Lung (tissue), 12 donors: ENCODE measurements around the gene AIMP2. TPM values are rescaled to one million over a fixed set of nuclear protein-coding genes. Genes with fewer than 3 reads are reported as not detected.

Experiments
- ATAC-seq: fragments of 200-7000 bp; cut with Tn5 transposase; one replicate; pipeline ENCODE4 v1.9.1; 2020; ENCODE audit warnings: moderate number of reproducible peaks; ENCODE audit not compliant: insufficient read depth, low FRiP score
- DNase-seq, 3 donors: peaks; one replicate each; pipeline ENCODE4 v3.0.0-alpha.2; 2013 to 2017
- H3K27ac ChIP-seq, 2 donors: one replicate each; pipeline ENCODE4 v1.5.1; 2013; ENCODE audit warnings: mild to moderate bottlenecking in 2 of 2, moderate library complexity in 2 of 2, control low read depth in 1 of 2, inconsistent platforms in 1 of 2, low read depth in 1 of 2, low read length in 1 of 2
- H3K27me3 ChIP-seq, 3 donors: one replicate each; pipeline ENCODE4 v1.5.1; 2013; ENCODE audit warnings: low read length in 2 of 3; ENCODE audit not compliant: control insufficient read depth in 3 of 3, insufficient read depth in 3 of 3
- H3K36me3 ChIP-seq, 4 donors: one replicate each; pipeline ENCODE4 v1.5.1; 2013; ENCODE audit warnings: low read length in 4 of 4, mild to moderate bottlenecking in 1 of 4, moderate library complexity in 1 of 4; ENCODE audit not compliant: control insufficient read depth in 4 of 4, insufficient read depth in 4 of 4
- H3K4me1 ChIP-seq, 5 donors: one replicate each; pipeline ENCODE4 v1.5.1; 2013; ENCODE audit warnings: low read length in 5 of 5, mild to moderate bottlenecking in 2 of 5, moderate library complexity in 1 of 5; ENCODE audit not compliant: control insufficient read depth in 5 of 5, insufficient read depth in 5 of 5
- H3K4me3 ChIP-seq: one replicate; pipeline ENCODE4 v1.5.1; 2013; ENCODE audit warnings: mild to moderate bottlenecking, control low read depth, moderate library complexity
- H3K9ac ChIP-seq, 2 donors: one replicate each; pipeline ENCODE4 v1.5.1; 2013; ENCODE audit warnings: low read length in 2 of 2, control low read depth in 1 of 2; ENCODE audit not compliant: insufficient read depth in 1 of 2
- H3K9me3 ChIP-seq, 4 donors: one replicate each; pipeline ENCODE4 v1.5.1; 2013; ENCODE audit warnings: low read length in 3 of 4, mild to moderate bottlenecking in 1 of 4, moderate library complexity in 1 of 4; ENCODE audit not compliant: control insufficient read depth in 4 of 4, insufficient read depth in 3 of 4
- CTCF ChIP-seq: IDR thresholded peaks from 2 replicates; pipeline ENCODE4 v1.5.1; 2012; ENCODE audit warnings: mild to moderate bottlenecking; ENCODE audit errors: control extremely low read depth, extremely low read depth
- WGBS, 2 donors: extraction: QIAGEN DNeasy Blood & Tissue Kit; methylation state at CpG; one replicate each; pipeline ENCODE4 v1.1.7; 2013; 5-methylcytosine and 5-hydroxymethylcytosine counted together
- polyA plus RNA-seq, 2 donors: library from polyadenylated mRNA; stranded (reverse); fragments of 200-250 nt; gene quantifications; one replicate each; pipeline ENCODE4 v1.2.1, GENCODE V29; 2013
- total RNA-seq, 2 donors: library from RNA; depleted of rRNA in 1 of 2; stranded (reverse); fragments of >200 nt in 1 of 2; gene quantifications; one replicate each; pipeline ENCODE4 v1.2.1, GENCODE V29; 2014 to 2021
- donor health status: control.
- donor health status: control.
- donor health status: Bipolar disorder and iron deficiency.
- donor health status: healthy.
- donor health status: DM: yes; HTN: yes; CAD: no.

AIMP2 gene
- total and polyA plus RNA-seq, 4 donors = 18.0 to 44.2 (median 29.8) TPM

- Histone ChIP-seq H3K36me3 (peaks cover 26 to 46% (median 44%) of the 10 kb centered on the region in 4 donors), H3K4me1 (peaks cover 0 to 3% (median 0%) of the 10 kb centered on the region in 5 donors), H3K9ac (no peak overlapping the region), H3K9me3 (no peaks in the 10 kb centered on the region), H3K27me3 (no peaks in the 10 kb centered on the region), H3K27ac (no peak overlapping the region), H3K4me3 (no peak overlapping the region)
- DNase-seq (no peak), ATAC-seq (no peak)
- 83 to 95% methylated on average over 1 of the region's 1 CpG for WGBS, 2 donors
- TF ChIP-seq CTCF = no peak
Observed at GRCh38 chr7:6027806-6028365, 18.8 kb downstream of the AIMP2 start.

GRCh38 chr7:6028563-6028962, 19.5 kb downstream of the AIMP2 start:
- H3K27me3 ChIP-seq = no peaks in the 10 kb centered on the region
- 91 to 92% methylated on average over 5 of the region's 5 CpGs for WGBS, 2 donors
- no peak for TF ChIP-seq CTCF
- H3K27ac ChIP-seq = no peak overlapping the region
- H3K36me3 ChIP-seq = peaks cover 21 to 43% (median 38%) of the 10 kb centered on the region in 4 donors
- H3K4me1 ChIP-seq = peaks cover 0 to 3% (median 0%) of the 10 kb centered on the region in 5 donors
- no peak overlapping the region for H3K9ac ChIP-seq
- no peaks in the 10 kb centered on the region for H3K9me3 ChIP-seq
- no peak for DNase-seq
- no peak overlapping the region for H3K4me3 ChIP-seq
- ATAC-seq = no peak

- no peaks in the 10 kb centered on the region for H3K9me3 ChIP-seq
Observed at GRCh38 chr7:6030988-6031387, 21.9 kb downstream of the AIMP2 start, which contains the start of gene ANKRD61. Gene ANKRD61, plus strand, starts transcription at chr7:6031376. Its CDS starts 0 bp downstream, at chr7:6031376.

More at GRCh38 chr7:6030988-6031387, 21.9 kb downstream of the AIMP2 start, which contains the start of gene ANKRD61:
- no peak for DNase-seq
- Histone ChIP-seq H3K4me1 (peaks cover 0 to 1% (median 0%) of the 10 kb centered on the region in 5 donors), H3K9ac (no peak within 1 kb of the TSS), H3K27me3 (no peaks in the 10 kb centered on the region), H3K27ac (no peak within 1 kb of the TSS), H3K4me3 (no peak within 1 kb of the TSS), H3K36me3 (peaks cover 26 to 39% (median 35%) of the 10 kb centered on the region in 4 donors)
- no peak for ATAC-seq
- no peak for TF ChIP-seq CTCF
- 88 to 90% methylated on average over 2 of the region's 2 CpGs for WGBS, 2 donors
